HG03432 (cell line): Measurements from ENCODE around the gene PPP1R9A.

Experiments used
- ATAC-seq: cut with Tn5 transposase; IDR thresholded peaks from one replicate; pipeline ENCODE4 v1.9.1; 2021; ENCODE audit warnings: mild to moderate bottlenecking, moderate library complexity; ENCODE audit not compliant: unreplicated experiment

PPP1R9A gene

GRCh38 chr7:95304990-95305389 lies 397.6 kb downstream of the PPP1R9A start:
- ATAC-seq: no peak

DNA sequence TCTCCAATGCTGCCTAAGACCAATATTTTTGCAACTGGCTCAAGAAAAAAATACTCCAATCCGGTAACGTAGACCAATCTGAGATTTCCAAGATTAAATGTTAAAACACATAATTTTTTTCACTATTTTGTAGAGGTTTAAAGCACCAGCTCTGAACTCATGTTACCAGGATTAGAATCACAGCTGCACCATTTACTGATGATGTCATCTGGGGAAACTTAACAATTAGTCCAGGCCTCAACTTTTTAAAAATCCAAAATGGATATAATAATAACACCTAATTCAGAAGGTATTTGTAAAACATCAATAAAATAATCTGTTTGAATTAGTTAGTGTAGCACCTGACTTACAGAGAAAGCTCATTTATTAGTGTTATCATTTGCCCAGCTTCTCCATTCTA lies 402.6 kb downstream of the PPP1R9A start:
- ATAC-seq: no peak

DNA sequence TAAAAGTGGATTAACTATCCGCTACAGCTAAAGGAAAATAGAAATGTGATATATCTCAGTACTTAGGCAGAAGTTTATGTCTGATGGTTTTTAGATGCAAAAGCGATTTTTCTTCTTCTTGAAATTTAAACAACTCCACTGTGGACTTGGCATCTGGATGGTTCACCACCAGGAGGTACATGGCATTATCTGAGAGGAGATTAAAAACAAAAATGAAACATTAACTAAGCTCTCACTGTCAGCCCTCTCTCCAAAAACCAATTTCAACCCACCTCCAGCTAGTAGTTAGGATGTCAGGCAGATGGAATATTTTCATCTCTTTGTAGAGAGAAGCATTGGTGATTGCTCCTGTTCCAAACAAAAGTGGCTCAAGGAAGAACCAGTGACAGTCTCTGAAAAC lies 404.0 kb downstream of the PPP1R9A start:
- ATAC-seq: no peak

DNA sequence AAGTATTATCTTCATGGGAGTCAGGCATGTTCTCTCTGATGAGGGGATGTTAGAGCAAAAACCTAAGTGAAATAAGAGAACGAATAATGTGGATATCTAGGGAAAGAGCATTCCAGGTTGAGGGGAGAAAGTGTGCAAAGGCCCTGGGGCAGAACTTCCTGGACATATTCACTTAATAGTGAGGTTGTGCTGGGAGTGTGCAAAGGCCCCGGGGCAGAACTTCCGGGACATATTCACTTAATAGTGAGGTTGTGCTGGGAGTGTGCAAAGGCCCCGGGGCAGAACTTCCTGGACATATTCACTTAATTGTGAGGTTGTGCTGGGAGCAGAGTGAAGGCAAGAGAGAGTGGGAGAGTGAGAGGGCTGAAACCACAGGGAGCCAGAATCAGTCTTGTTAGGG lies 405.2 kb downstream of the PPP1R9A start:
- ATAC-seq: no peak

DNA sequence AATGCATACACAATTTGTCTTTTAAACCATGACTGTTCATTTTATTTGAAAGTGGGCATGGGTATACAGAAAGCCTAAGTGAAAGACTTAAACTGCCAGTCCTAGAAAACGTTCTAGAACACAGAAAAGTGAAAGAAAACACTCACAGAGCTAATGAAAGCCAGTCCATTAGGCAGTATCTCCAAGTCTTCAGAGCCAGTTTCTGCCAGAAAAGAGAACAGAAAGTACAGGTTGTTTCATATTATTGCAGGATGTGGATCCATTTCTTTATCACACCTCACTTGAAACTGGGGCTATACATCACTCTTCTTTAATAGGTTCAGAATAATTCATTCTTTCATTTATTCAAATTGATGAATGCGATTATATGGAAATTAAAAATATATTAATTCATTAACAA lies 409.2 kb downstream of the PPP1R9A start:
- peak; percentile 80 for ATAC-seq

GRCh38 chr7:95317546-95317945 lies 410.2 kb downstream of the PPP1R9A start:
- no peak for ATAC-seq

DNA sequence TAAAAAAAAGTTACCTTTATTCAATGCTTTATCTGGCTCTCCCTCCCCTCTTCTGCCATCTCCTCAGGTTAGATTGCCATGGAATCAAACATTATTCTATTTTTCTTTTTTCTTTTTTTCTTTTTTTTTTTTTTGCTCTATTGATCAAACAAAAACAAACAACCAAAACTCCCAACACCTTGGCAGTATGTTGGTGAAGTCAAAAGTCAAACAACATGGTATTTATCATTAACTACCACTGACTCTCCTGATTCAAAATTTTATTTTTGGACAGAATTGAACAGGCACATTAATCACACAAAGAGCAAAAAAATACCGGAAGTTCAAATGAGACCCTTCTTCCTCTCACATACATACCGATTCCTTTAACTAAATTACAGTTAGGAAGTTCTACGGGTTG lies 410.6 kb downstream of the PPP1R9A start:
- no peak for ATAC-seq

DNA sequence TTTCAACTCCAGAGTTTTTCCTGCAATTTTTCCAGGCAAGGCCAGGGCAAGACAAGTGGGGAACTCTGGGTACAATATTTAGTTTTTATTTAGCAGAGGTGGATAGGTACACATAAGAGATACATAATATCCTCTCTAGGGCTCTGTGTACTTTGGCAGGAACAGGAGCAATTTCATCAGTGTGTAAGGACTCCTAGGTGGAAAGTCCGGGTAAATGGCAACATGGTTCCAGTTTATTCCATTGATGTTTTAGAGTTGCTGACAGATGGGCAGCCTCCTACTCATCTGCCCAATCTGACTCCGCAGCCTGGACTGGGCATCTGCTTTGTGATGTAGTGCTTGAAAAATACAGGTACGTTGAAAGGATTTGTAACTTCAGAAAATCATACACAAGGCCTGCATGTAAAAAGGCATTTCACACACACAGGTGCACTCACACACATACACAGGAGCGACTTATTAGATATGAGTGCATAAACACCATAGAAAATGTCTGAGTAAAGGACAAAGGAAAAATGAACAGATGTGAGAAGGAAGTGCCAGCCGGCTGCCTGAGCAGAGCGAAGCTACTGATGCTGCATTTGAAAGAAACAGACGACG lies 411.2 kb downstream of the PPP1R9A start:
- ATAC-seq: no peak

DNA sequence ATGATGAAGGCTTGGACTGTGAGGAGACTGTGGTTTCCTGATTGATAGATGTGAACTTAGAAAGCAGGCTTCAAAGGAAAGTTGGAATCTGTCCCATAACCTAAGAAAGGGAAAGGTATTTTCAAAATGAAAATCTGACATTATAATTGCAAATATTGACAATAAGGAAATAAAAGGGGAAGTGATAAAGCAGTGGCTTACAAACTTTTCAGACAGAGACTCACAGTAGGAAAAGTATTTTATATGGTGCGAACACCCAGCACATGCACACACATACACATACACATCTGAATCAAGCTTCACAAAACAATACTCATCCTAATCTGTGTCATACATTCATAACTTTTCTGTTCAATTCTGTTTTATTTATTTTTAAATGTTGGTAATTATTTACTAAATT lies 412.2 kb downstream of the PPP1R9A start:
- no peak for ATAC-seq

DNA sequence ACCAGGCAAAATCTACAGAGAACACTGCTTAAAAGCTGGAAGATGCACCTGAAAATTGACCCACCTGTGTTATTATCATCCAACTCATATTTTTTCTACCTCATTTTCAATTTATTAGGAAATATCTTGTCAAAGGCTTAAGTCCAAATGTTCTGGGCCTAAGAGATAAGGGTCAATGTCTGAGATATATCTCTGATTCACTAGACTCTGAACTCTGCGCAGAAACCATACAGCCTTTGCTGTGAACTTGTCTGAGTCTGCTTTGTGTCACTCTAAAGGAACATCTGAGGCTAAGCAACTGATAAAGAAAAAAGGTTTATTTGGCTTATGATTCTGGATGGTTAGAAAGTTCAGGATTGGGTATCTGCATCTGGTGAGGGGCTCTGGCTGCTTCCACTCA lies 413.3 kb downstream of the PPP1R9A start:
- ATAC-seq: no peak

DNA sequence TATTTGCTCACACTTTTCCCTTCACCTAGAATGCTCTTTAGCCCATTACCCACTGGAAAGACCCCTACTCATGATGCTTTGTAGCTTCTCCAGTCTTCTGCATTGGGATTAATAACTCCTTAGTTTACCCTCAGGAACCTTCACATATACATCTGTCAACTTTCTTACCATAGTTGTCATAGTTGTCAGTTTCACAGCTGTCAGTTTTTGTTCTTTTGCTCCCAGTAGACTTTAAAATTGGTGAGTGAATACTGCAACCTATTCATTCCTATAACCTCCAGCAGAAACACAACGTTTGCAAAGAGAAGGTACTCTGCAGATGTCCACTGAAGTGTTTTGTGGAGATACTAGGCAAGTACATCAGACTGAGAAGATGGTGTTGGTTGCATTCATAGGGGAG lies 414.3 kb downstream of the PPP1R9A start:
- no peak for ATAC-seq

- ATAC-seq: no peak
Measured at GRCh38 chr7:95322396-95322795, 415.0 kb downstream of the PPP1R9A start.

DNA sequence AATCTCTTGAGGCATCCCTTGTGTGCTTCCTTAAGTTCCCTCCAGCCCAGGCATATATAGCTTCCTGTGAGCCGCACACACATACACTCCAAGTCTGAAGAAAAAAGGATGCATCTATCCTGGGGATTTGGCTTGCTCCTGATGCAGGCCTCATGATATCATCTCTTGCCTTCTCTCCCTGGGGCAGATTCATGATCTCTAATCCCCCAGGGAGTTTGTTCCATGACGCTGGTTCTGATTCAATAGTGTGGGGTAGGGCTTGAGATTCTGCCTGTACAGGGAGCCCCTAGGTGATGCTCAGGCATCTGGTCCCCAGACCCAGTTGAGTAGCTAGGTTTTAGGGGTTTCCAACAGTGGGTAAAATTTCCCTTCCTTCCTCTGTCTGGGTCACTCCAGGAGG lies 415.5 kb downstream of the PPP1R9A start:
- no peak for ATAC-seq

DNA sequence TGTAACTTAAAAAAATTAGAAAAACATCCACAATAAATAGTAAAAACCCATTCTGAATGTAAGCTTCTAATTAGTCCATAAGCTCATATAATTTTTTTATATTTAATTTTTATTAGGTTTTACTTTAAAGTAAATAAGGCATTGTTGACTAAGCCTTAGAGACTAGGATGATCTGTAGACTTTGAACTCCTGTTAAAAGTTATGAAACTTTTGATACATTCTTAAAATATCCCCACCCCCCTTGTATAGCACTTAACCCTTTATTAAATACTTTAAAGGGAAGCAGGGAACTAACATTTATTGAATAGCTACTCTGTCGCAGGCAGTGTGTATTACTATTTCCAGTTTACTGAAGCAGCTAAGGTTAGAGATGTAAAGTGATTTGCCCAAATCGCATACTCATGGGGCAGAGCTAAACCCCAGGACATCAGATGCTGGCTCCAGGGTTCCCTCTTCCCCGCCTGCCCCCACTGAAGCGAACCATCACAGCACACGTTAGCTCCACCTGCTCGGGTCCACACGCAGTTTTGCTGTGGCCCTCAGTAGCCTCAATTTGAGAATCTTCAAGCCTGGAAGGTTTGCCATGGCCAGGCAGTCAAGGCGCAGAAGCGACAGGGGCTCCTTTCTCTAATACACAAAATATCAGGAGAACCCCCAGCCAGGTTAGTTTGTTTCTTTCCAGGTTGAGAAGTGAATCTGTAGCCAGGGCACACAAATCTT lies 416.2 kb downstream of the PPP1R9A start:
- ATAC-seq: no peak

DNA sequence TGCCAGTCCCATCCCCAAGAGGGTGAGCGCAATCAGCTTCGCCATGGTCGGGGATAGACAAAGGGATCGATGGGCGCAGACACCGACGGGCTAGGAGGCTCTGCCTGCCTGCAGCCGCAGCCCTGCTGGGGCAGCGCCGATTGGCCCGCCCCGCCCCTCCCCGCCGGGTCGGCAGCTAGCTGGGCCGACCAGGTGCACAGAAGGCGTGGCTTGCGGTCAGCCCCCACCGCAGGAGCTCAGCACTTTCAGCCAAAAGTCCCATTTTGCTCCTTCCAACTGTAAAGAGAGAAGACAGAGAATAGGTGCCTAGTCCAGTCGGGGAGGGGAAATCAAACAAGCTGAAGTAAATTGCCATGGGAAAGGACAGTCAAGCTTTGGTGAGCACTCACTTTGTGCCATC lies 417.0 kb downstream of the PPP1R9A start, which contains the start of gene PON1:
PON1 (minus strand) TSS at position 102 of the 400 bp plus-strand sequence; CDS start at position 45, 57 bp downstream.
- peak; percentile 78 for ATAC-seq

- no peak for ATAC-seq
Measured at GRCh38 chr7:95327356-95327755, 420.0 kb downstream of the PPP1R9A start.

DNA sequence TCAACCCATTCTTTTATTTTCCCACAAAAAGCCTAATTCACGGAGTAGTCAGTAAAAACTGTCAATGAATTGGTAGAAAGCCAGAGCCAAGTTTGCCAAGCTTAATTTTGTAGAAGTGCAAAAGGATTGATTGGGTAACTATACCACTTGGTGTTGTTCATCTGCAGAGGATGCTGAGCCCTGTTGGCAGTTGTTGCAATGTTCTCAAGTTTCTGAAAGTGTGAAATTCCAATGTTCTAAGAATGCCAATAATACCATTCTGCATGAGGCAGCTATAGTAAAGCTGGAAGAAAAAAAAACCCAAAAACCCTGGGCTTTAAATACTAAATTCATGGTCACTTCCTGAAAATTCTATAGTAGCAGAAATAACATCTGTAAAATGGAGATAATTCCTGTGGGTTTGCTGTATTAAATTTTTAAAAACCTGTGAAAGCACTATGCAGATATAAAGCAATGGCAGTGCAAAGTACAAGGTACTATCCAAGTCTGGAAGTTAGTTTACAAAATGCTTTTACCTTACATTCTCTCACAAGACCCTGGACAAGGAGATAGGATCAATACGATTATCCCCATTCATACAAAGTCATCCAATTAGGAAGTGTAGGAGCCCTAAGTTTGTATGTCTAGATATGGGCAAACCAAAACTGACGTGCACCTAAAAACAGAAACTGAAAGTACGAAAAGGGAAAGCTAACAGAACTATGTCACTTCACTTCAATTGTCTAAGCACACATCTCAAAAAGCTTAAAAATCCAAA lies 423.0 kb downstream of the PPP1R9A start:
- peak; percentile 99 for ATAC-seq

DNA sequence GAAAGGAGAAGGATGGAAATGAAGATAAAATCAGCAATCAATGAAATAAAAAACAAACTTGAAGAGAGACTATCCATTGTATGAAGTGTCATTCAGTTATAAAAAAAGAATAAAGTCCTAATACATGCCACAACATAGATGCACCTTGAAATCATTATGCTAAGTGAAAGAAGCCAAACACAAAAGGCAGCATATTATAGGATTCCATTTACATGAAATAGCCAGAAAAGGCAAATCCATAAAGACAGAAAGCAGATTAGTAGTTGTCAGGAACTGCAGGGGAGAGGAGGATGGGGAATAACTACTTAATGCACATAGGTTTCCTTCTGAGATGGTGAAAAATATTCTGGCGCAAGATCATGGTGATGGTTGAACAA lies 423.6 kb downstream of the PPP1R9A start:
- peak; percentile 37 for ATAC-seq

GRCh38 chr7:95334447-95334846 lies 427.1 kb downstream of the PPP1R9A start:
- ATAC-seq: no peak

DNA sequence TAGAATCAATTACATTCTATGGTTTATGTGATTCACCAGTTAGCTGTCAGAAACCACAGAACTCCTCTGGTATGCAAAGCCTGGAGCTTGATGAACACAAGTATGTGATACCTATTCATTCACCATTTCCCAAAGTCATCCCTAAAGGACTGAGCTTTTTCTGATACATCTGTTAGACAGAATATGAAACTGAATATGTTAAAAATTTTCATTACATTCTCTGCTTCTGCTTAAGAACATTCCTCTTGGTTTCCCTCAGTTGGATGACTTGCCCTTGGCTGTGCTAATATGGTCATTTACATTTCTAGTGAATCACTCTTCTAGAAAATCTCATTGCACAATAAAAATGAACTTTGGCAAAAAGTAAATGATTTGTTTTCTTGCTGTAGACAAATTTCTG lies 427.7 kb downstream of the PPP1R9A start:
- no peak for ATAC-seq

GRCh38 chr7:95338832-95339231 lies 431.4 kb downstream of the PPP1R9A start:
- no peak for ATAC-seq

DNA sequence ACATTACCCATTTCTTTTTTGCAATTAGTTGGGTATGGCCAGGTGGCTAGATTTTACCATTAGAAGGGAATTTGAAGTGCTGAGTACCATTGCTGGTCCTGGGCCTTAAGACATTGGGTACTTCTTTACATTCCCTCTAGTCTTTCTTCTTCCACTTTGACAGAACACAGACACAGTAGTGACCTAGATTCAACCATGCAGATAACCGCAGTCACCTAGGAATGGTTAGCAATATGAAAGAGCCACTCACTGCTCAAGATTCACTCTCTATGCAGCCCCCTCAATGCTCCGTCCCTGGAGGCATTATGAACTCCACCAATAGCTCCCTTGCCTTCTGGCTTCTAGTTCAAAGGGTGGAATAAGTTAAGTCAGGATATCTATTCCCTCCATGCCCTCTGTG lies 433.1 kb downstream of the PPP1R9A start:
- no peak for ATAC-seq
